Stimulated activated CD8-positive, alpha-beta memory T cell treated with anti-CD3 and anti-CD28 coated beads, Interleukin-7, amount 100 ng/mL, for 4 hours (primary cell): ENCODE measurements around the gene TBC1D2.

ENCODE experiments used
- DNase-seq, 2 donors: peaks; one replicate each; pipeline ENCODE4 v3.0.0-alpha.2; 2020; ENCODE audit warnings: low read depth in 2 of 2

TBC1D2 gene

GRCh38 chr9:98171176-98171925 lies 84.1 kb downstream of the TBC1D2 start:
- DNase-seq = no peak

GRCh38 chr9:98168941-98169488 lies 86.4 kb downstream of the TBC1D2 start:
- peak in 1 of 2 donors; percentile 30 for DNase-seq

- no peak for DNase-seq
These were observed 87.2 kb downstream of the TBC1D2 start for GRCh38 chr9:98168153-98168780.

- no peak for DNase-seq
These were observed 90.5 kb downstream of the TBC1D2 start for GRCh38 chr9:98164912-98165311.

- no peak for DNase-seq
These were observed 92.8 kb downstream of the TBC1D2 start for GRCh38 chr9:98162613-98163012.

- DNase-seq = no peak
These were observed 93.6 kb downstream of the TBC1D2 start for GRCh38 chr9:98161851-98162250.

GRCh38 chr9:98159790-98160189 lies 95.7 kb downstream of the TBC1D2 start:
- DNase-seq = no peak

- no peak for DNase-seq
These were observed 96.1 kb downstream of the TBC1D2 start for GRCh38 chr9:98159301-98159700.

- no peak for DNase-seq
These were observed 97.2 kb downstream of the TBC1D2 start for GRCh38 chr9:98158071-98158831.

- no peak for DNase-seq
These were observed 98.1 kb downstream of the TBC1D2 start for GRCh38 chr9:98157372-98157771.

- DNase-seq = no peak
These were observed 100.8 kb downstream of the TBC1D2 start for GRCh38 chr9:98154678-98155077.

- no peak for DNase-seq
These were observed 102.9 kb downstream of the TBC1D2 start for GRCh38 chr9:98152526-98152925.

- DNase-seq = no peak
These were observed 104.7 kb downstream of the TBC1D2 start for GRCh38 chr9:98150721-98151120.

- DNase-seq = no peak
These were observed 105.3 kb downstream of the TBC1D2 start for GRCh38 chr9:98150164-98150563.

GRCh38 chr9:98149422-98149821 lies 106.0 kb downstream of the TBC1D2 start:
- no peak for DNase-seq
